MM.1S (cell line): Measurements from ENCODE around the gene KCNMB2.

ENCODE experiments used
- DNase-seq: peaks from one replicate; pipeline ENCODE4 v3.0.0-alpha.2; 2015
- H2AFZ ChIP-seq: fragments of 300-600 bp; sonication (generic); 2 replicates; pipeline ENCODE4 v1.6.0; 2016; ENCODE audit warnings: antibody characterized with exemption, low read length
- H3F3A ChIP-seq: fragments of 300-600 bp; sonication (generic); 2 replicates; pipeline ENCODE4 v1.6.1; 2016; ENCODE audit warnings: mild to moderate bottlenecking, antibody characterized with exemption, low read length, moderate library complexity, mixed read lengths; ENCODE audit not compliant: insufficient read depth
- H3K27ac ChIP-seq: fragments of 300-600 bp; sonication (generic); 2 replicates; pipeline ENCODE4 v1.5.1; 2016; ENCODE audit warnings: mild to moderate bottlenecking, low read length
- H3K27me3 ChIP-seq: fragments of 300-600 bp; sonication (generic); replicated peaks from 2 replicates; pipeline ENCODE4 v1.6.0; 2016; ENCODE audit warnings: low read length; ENCODE audit not compliant: insufficient read depth
- H3K36me3 ChIP-seq: fragments of 300-600 bp; sonication (generic); replicated peaks from 2 replicates; pipeline ENCODE4 v1.6.1; 2016; ENCODE audit warnings: mild to moderate bottlenecking, low read length, mixed read lengths; ENCODE audit not compliant: insufficient read depth
- H3K4me1 ChIP-seq: fragments of 300-600 bp; sonication (generic); 2 replicates; pipeline ENCODE4 v1.6.1; 2016; ENCODE audit warnings: low read length, mixed read lengths
- H3K4me2 ChIP-seq: fragments of 300-600 bp; sonication (generic); 2 replicates; pipeline ENCODE4 v1.6.0; 2016; ENCODE audit warnings: low read depth, low read length
- H3K4me3 ChIP-seq: fragments of 300-600 bp; sonication (generic); 2 replicates; pipeline ENCODE4 v1.5.1; 2016; ENCODE audit warnings: low read length, mixed read lengths
- H3K79me2 ChIP-seq: fragments of 300-600 bp; sonication (generic); 2 replicates; pipeline ENCODE4 v1.6.1; 2016; ENCODE audit warnings: mixed run types, low read length, mixed read lengths
- H3K9ac ChIP-seq: fragments of 300-600 bp; sonication (generic); 2 replicates; pipeline ENCODE4 v1.6.1; 2016; ENCODE audit warnings: low read length, mixed read lengths
- H3K9me2 ChIP-seq: fragments of 300-600 bp; sonication (generic); replicated peaks from 2 replicates; pipeline ENCODE4 v1.6.1; 2016; ENCODE audit warnings: mild to moderate bottlenecking, low read length, mixed read lengths; ENCODE audit not compliant: insufficient read depth
- H3K9me3 ChIP-seq: fragments of 300-600 bp; sonication (generic); replicated peaks from 2 replicates; pipeline ENCODE4 v1.6.1; 2016; ENCODE audit warnings: mild to moderate bottlenecking, low read length, mixed read lengths; ENCODE audit not compliant: insufficient read depth
- H4K20me1 ChIP-seq: fragments of 300-600 bp; sonication (generic); 2 replicates; pipeline ENCODE4 v1.6.1; 2016; ENCODE audit warnings: mild to moderate bottlenecking, low read length, moderate library complexity, mixed read lengths; ENCODE audit not compliant: insufficient read depth
- EZH2 ChIP-seq: fragments of 300-600 bp; sonication (generic); optimal IDR thresholded peaks from 2 replicates; pipeline ENCODE3; 2017; ENCODE audit warnings: low read depth, mild to moderate bottlenecking, antibody characterized with exemption, low read length, mixed read lengths
- EZH2phosphoT487 ChIP-seq: fragments of 300-600 bp; sonication (generic); IDR thresholded peaks from 2 replicates; pipeline ENCODE4 v1.6.1; 2018; ENCODE audit warnings: antibody characterized with exemption, low read length
- TF ChIP-seq, protein P1 (sequence below): fragments of 300-600 bp; sonication (generic); IDR thresholded peaks from 2 replicates; pipeline ENCODE4 v1.5.1; 2016; ENCODE audit warnings: antibody characterized with exemption, low read length, mixed read lengths

Gene KCNMB2

DNA sequence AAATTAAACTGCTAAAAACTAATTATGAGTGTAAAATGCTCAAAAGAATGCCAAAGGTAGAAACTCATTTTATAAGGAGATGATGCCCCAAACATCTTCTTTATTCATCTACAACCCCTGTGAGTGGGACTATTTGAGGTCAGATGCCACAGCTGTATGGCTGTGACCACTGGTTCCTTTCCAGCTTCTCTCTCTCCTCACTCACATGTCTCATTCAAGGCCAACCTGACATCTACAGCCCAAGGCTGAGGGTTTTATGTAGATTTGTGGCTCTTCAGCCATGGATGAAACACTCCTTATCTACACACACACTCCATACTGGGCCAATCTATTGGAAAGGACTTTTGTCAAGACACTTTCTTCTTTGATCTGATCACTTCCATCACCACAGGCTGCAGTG, 231.3 kb downstream of the KCNMB2 start:
- DNase-seq, result no peak
- Histone ChIP-seq H3K9me2 (no peaks in the 10 kb centered on the region), H3K9me3 (no peaks in the 10 kb centered on the region), H3K27me3 (no peaks in the 10 kb centered on the region), H4K20me1 (no peaks in the 10 kb centered on the region), H3K27ac (no peak overlapping the region), H3K4me1 (peaks cover 11% of the 10 kb centered on the region; the same call in 1 of the 2 replicates), H3K4me2 (no peak overlapping the region), H3K4me3 (no peak overlapping the region), H3K79me2 (no peaks in the 10 kb centered on the region), H2AFZ (no peak overlapping the region), H3K9ac (no peak overlapping the region), H3F3A (no peaks in the 10 kb centered on the region), H3K36me3 (no peaks in the 10 kb centered on the region)
- no peak for TF ChIP-seq EZH2
- TF ChIP-seq, protein P1, sequence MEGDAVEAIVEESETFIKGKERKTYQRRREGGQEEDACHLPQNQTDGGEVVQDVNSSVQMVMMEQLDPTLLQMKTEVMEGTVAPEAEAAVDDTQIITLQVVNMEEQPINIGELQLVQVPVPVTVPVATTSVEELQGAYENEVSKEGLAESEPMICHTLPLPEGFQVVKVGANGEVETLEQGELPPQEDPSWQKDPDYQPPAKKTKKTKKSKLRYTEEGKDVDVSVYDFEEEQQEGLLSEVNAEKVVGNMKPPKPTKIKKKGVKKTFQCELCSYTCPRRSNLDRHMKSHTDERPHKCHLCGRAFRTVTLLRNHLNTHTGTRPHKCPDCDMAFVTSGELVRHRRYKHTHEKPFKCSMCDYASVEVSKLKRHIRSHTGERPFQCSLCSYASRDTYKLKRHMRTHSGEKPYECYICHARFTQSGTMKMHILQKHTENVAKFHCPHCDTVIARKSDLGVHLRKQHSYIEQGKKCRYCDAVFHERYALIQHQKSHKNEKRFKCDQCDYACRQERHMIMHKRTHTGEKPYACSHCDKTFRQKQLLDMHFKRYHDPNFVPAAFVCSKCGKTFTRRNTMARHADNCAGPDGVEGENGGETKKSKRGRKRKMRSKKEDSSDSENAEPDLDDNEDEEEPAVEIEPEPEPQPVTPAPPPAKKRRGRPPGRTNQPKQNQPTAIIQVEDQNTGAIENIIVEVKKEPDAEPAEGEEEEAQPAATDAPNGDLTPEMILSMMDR, result no peak
- TF ChIP-seq EZH2phosphoT487, result no peak

DNA sequence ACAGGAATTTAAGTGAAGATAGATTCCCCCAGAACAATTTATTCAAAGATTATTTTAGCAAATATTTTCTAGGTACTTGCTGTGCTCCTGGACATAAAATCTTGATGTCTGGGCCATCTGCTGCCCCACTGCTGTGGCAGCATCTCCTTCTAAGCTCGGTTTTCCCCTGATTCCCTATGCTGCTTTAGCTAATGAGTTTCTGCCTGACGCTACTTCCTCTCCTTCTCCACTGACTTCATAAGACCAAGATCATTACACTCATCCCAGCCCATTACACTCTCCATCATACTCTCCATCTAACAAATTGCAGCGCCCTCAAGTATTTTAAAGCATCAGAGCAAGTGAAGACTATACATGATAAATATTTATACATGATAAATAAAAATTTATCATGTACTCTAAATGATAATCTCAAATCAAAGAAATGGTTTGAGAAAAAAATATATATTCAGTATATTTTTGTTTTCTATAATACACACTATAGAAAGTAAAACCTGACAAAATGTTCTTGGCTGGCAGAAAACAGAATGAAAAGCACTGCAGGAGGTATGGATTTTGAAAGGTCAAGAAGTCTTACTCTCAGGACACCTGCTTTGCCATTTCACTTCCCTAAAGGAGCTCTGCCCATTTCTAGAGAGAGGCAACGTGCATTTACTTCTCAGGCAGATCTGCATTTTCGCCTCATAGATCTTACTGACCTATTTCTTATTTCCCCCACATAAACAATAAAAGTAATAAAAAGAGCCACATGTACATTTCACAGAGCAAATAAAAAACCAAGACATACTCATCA, 232.0 kb downstream of the KCNMB2 start:
- TF ChIP-seq, protein P1, result no peak
- TF ChIP-seq EZH2phosphoT487, result no peak
- no peak for TF ChIP-seq EZH2
- H3K4me2 ChIP-seq, result no peak overlapping the region

DNA sequence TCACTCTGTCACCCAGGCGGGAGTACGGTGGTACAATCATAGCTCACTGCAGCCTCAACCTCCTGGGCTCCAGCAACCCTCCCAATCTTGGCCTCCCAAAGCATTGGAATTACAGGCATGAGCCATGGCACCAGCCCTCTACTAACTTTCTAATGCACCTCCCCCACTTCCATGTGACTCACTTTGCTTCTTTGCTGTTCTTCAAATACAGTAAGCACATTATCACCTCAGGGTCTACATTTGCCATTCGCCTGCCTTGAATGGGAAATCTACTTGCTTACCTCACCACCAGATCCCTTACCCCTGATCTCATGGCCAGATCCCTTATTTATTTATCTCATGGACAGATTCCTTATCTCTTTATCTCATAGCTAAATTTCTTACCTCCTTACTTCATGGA, 235.3 kb downstream of the KCNMB2 start:
- H3K9ac ChIP-seq, result no peak overlapping the region
- TF ChIP-seq EZH2phosphoT487, result no peak
- TF ChIP-seq, protein P1, result no peak
- no peak overlapping the region for H3K4me3 ChIP-seq

More for the DNA sequence above, 232.0 kb downstream of the KCNMB2 start:
- Histone ChIP-seq H3K9me2 (no peaks in the 10 kb centered on the region), H3K27me3 (no peaks in the 10 kb centered on the region), H3K9ac (no peak overlapping the region), H4K20me1 (no peaks in the 10 kb centered on the region), H3K4me3 (no peak overlapping the region), H3K4me1 (peaks cover 11% of the 10 kb centered on the region; the same call in 1 of the 2 replicates), H3K27ac (no peak overlapping the region), H2AFZ (no peak overlapping the region), H3K36me3 (no peaks in the 10 kb centered on the region), H3K79me2 (no peaks in the 10 kb centered on the region), H3F3A (no peaks in the 10 kb centered on the region), H3K9me3 (no peaks in the 10 kb centered on the region)
- peak; percentile 61 for DNase-seq

More for the DNA sequence above, 235.3 kb downstream of the KCNMB2 start:
- H3K36me3 ChIP-seq, result no peaks in the 10 kb centered on the region
- no peaks in the 10 kb centered on the region for H3K9me2 ChIP-seq
- no peak overlapping the region for H3K4me2 ChIP-seq
- H3K9me3 ChIP-seq, result no peaks in the 10 kb centered on the region
- H3K27ac ChIP-seq, result no peak overlapping the region
- no peaks in the 10 kb centered on the region for H3F3A ChIP-seq
- H2AFZ ChIP-seq, result no peak overlapping the region
- peaks cover 11% of the 10 kb centered on the region; the same call in 1 of the 2 replicates for H3K4me1 ChIP-seq
- H3K79me2 ChIP-seq, result no peaks in the 10 kb centered on the region
- no peak for DNase-seq
- H4K20me1 ChIP-seq, result no peaks in the 10 kb centered on the region
- no peaks in the 10 kb centered on the region for H3K27me3 ChIP-seq
